HG03175 (cell line): ENCODE measurements around the gene CHMP4B.

Experiments
- ATAC-seq: cut with Tn5 transposase; IDR thresholded peaks from one replicate; pipeline ENCODE4 v1.9.1; 2021; ENCODE audit warnings: mild to moderate bottlenecking, moderate library complexity; ENCODE audit not compliant: unreplicated experiment

CHMP4B gene

DNA sequence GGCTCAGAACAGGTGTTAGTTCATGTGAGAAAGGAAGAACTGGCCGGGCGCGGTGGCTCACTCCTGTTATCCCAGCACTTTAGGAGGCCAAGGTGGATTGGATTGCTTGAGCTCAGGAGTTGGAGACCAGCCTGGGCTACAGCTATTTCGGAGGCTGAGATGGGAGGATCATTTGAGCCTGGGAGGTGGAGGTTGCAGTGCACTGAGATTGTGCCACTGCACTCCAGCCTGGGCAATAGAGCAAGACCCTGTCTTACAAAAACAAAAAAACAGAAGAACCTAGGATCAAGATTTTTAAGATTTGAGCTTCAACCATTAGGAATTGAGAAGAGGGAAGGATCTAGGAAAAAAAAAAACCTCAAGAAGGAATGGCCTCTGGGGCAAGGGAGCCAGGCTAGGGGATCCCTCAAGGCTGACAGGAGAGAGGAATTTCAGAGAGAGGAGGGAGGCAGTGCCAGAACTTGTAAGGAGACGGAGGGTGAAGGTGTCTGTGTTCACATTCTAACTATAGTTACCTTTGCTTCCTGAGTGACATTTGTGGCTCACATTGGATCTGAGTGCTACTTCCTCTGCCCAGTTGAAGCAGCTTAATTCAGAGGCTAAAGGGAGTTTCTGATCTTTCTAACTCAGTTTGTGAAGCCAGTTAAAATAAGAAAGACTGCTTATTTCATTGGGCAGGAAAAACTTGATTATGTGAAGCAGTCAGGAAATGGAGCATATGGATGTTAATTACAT is 26.1 kb downstream of the CHMP4B start:
- no peak for ATAC-seq

DNA sequence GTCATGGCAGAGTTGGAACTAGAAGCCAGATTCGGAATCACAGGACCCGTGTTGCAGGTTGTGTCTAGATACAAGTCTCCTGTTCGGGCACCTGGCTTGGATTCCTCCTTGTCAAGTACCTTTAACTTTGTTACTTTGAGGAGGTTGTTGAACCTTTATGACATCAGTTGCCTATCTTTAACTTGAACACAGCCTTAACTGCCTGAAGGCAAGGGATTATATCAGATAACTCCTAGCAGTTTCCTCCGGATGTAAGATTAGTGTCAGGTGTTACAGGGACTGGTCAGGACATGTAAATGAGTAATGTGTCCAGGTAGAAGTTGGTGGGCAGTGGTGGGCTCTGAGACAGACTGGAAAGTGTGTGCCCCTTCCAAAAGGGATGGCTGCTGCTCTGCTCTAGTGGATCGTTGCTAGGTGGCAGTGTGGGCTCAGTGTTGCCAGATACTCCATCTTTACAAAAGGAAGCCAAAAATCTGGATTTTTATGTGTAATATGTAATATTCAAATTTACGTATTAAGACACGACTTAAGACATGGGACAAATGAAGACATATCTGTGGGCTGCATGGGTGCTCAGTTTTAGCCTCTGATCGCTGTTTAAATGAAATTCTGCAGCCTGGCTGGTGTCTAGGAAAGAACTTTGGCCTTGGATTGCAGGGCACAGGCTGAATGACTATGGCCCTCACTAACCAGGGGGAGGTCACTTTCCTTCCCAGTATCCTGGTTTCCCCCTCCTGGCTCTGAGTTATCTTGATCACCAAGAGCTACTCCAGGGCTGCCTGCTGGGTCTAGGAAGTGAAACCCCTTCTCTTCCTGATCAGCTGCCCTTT is 27.1 kb downstream of the CHMP4B start:
- ATAC-seq: no peak

DNA sequence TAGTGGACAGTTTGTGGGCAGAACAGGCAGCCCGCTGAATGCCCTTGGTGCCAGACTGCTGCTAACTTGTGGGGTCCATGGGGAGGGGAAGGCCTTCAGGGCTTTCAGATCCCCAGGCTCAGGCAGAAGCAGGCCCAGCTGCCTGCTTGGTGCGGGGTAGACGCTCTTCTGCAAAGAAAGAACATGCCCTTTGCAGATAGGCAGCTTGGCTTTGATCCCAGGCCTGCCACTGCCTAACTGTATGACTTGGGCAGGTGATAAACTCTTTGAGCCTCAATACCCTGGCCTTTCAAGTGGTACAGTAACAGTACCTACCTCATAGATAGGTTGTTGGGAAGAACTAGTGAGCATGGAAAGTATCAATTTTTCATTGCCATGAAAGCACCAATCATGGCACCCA is 28.4 kb downstream of the CHMP4B start:
- no peak for ATAC-seq

- ATAC-seq: no peak
Measured at GRCh38 chr20:33840160-33840559, 29.0 kb downstream of the CHMP4B start.

DNA sequence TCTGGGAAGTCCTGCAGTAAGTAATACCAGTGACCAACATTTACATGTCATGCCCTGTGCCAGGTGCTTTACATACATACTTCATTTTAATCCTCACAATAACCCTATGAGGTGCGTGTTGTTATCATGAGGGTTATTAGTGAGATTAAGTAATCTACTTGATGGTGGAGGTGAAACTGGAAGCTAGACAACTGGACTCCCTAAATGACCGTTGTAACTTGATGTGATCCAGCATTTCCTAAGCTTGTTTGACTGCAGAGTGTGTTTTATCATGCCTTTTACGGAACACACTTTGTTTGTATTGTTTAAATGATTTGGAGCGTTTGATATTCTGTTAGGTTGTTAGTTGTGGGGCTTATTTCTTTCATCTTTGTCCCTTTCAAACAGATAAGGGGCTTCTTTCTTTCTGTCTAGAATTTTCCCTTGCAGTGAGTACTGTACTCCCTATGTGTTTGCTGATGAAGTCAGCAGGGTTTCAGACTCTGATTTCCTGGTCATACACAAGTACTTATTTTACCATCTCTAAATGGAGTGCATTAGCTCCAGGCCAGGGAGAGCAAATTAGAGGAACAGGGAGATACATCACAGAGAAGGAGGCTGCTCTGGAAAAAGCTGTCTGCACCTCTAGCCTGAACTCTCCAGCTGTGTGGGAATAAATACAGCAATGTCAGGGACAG is 29.7 kb downstream of the CHMP4B start:
- ATAC-seq: no peak

GRCh38 chr20:33841436-33841799 is 30.3 kb downstream of the CHMP4B start:
- no peak for ATAC-seq

DNA sequence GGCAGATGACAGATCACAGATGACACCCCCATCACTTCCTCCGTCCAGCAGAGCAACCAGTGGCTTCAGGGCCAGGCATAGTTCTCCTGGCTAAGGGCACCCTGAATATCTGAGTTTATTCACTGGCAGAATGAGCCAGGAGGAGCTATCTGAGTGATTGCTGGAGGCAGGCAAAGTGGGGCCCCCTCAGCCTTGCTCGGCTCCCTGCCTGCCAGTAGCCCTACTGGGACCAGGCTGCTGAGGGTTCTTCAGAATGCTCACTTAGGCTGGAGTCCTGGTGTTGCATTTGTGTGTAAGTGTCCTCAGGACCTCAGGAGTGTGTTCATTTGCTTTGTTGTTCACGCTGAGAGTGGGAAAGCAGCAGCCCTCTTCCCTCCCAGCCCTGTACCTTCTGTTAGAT is 31.2 kb downstream of the CHMP4B start:
- ATAC-seq: no peak

DNA sequence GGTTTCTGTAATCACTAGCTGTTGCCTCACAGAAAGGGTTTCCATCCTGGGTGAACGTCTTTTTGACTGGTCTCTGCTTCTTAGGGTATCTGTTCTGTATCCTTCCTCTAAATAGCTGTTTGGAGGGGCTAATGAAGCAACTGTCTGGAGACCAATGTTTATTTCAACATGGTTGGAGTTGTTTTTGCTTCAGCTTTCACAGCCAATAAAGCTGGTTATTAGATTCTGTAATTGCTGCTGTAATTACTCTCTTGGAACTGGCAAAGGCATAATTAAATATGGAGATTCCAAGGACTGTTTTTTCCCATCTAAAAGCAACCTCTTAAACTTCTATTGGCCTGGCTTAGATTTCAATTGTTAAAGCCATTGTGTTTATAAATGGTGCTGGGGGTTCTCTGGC is 31.9 kb downstream of the CHMP4B start:
- no peak for ATAC-seq

- ATAC-seq: no peak
Measured at GRCh38 chr20:33843854-33844253, 32.7 kb downstream of the CHMP4B start.

- no peak for ATAC-seq
Measured at GRCh38 chr20:33846291-33846935, 35.3 kb downstream of the CHMP4B start.

DNA sequence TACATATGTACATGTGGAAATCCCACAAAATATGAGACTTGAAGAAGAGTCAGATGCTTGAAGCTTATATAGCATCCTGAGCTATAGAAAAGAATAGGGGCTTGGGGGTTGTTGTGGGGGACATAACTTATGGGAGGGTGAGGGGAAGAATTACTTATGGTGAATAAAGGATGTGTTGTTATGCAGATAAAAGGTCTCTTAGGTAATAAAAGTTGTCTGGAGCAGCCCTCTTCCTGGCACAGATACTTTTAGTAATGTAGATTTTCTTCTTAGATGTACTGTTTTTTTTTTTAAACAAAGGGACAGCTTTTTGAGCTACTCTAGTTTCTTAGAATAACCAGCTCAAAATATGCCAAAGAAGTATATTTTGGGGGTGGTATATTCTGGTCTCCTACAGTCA is 35.9 kb downstream of the CHMP4B start:
- ATAC-seq: no peak

DNA sequence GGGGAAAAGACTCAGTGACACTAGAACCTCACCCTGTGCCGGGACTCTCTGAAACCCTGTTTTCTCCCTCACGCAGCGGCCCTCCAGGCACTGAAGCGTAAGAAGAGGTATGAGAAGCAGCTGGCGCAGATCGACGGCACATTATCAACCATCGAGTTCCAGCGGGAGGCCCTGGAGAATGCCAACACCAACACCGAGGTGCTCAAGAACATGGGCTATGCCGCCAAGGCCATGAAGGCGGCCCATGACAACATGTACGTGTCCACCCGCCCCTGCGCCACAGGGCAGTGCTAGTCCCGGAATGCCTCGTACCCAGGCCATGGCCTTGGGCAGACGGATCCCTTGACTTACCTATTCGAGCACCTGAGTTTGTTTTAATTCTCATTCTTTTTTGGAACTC is 37.2 kb downstream of the CHMP4B start:
- no peak for ATAC-seq

DNA sequence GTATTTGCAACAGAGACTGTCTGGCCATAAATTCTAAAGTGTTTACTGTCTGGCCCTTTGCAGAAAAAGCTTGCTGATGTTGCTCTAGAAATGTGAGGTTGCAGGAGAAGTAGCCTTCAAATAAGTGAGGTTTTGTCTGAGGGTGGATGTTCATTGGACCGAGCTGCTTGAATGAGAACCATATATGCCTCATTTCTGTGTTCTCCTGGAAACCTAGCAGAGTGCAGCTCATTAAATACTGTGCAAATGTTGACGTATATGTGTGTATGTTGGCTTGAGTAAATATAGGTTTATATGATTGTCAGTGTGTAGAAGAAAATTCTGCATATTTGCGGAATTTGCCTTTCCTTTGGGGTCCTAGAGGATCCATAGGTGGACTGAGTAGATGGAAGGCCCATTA is 39.0 kb downstream of the CHMP4B start:
- ATAC-seq: no peak

DNA sequence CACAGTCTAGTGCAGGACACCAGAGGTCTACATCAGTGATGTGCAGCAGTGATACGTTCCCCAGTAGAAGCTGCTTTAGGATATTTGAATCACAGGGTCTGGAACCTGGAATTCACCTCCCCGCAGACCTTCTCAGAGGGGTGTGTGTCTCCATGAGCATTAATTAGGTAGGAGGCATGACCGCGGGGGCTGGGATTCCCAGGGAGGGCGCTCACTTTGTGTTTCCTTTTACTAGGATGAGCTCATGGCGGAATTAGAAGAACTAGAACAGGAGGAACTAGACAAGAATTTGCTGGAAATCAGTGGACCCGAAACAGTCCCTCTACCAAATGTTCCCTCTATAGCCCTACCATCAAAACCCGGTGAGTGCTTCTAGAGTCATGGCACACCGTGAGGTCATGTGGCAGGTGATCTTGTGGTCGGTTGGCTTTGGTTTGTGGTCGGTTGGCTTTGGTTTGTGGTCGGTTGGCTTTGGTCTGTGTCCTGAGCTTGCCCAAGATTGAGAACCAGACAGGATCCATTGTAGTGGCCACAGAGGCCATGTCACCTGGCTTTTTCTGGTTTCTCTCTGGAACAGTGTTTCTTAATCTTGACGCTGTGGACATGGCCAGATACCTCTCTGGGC is 40.8 kb downstream of the CHMP4B start:
- no peak for ATAC-seq

- ATAC-seq: no peak
Measured at GRCh38 chr20:33852626-33853506, 41.7 kb downstream of the CHMP4B start.

DNA sequence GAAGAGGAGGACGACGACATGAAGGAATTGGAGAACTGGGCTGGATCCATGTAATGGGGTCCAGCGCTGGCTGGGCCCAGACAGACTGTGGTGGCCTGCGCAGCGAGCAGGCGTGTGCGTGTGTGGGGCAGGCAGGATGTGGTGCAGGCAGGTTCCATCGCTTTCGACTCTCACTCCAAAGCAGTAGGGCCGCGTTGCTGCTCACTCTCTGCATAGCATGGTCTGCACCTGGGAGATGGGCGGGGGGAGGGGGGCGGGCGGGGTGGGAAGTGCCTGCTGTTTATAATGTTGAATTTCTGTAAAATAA is 42.3 kb downstream of the CHMP4B start:
- ATAC-seq: no peak

DNA sequence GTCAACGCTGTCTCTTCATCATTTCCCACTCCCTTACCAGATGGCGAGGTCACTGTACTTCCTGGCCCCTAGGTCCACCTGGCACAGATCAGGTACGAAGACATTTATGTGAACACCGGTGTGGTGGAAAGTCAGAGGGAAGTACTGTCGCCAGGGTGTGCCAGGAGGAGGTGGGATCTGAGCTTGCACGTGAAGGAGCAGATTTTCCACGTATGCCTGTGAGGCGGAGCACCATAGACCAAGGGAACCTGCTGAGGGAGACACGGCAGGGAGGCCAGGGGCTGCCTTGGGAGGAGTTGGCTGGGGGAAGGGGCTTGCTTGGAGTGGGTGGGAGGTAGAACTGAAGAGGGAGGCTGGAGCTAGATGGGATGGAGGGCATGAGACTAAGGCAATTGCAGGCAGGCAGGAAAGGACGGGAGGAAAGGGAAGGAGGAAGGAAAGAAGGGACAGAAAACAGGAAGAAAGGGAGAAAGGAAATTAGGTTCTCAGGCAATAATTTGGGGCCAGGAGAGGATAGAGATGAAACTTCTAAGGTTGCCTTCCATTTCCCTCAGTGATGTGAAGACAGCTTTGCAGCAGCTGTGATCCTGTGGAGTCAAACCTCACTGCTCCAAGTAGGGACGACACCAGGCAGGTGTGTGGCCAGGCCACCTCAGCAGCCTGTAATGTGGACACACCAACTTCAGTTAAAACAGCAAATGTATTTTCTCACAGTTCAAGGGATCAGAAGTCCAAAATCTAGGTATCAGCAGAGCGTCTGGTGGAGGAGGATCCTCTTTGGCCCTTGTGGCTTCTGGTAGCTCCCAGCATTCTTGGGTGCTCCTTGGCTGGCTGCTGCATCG is 46.8 kb downstream of the CHMP4B start:
- ATAC-seq: no peak

DNA sequence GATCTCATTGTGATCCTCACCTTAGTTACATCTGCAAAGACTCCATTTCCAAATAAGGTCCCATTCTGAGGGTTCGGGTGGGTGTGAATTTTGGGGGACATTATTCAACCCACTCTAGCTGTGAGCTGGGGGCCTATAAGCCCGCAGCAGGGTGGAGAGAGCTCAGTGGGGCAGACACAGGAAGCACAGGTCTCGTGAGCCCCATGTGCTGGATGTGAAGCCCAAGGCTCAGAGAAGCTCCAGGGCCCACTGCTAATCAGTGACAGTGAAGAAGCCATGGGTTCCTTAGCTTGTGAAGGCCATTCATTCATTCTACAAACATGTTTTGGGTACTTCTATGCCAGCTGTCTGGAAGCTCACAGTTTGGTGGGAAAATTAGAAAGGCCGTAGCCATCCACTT is 47.5 kb downstream of the CHMP4B start:
- no peak for ATAC-seq

GRCh38 chr20:33859157-33859695 is 48.1 kb downstream of the CHMP4B start:
- ATAC-seq: peak; percentile 39
